GM21786 (cell line): ENCODE measurements around the gene OLIG2.

Experiments used
- ATAC-seq: cut with Tn5 transposase; IDR thresholded peaks from one replicate; pipeline ENCODE4 v1.9.1; 2021; ENCODE audit not compliant: unreplicated experiment

The OLIG2 gene

DNA sequence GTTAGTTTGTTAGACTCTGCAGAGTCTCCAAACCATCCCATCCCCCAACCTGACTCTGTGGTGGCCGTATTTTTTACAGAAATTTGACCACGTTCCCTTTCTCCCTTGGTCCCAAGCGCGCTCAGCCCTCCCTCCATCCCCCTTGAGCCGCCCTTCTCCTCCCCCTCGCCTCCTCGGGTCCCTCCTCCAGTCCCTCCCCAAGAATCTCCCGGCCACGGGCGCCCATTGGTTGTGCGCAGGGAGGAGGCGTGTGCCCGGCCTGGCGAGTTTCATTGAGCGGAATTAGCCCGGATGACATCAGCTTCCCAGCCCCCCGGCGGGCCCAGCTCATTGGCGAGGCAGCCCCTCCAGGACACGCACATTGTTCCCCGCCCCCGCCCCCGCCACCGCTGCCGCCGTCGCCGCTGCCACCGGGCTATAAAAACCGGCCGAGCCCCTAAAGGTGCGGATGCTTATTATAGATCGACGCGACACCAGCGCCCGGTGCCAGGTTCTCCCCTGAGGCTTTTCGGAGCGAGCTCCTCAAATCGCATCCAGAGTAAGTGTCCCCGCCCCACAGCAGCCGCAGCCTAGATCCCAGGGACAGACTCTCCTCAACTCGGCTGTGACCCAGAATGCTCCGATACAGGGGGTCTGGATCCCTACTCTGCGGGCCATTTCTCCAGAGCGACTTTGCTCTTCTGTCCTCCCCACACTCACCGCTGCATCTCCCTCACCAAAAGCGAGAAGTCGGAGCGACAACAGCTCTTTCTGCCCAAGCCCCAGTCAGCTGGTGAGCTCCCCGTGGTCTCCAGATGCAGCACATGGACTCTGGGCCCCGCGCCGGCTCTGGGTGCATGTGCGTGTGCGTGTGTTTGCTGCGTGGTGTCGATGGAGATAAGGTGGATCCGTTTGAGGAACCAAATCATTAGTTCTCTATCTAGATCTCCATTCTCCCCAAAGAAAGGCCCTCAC is at the start of gene OLIG2:
Gene OLIG2 (plus strand): TSS at position 447 of the 954 bp plus-strand sequence. CDS start 928 bp downstream, outside the sequence.
- ATAC-seq, result no peak

DNA sequence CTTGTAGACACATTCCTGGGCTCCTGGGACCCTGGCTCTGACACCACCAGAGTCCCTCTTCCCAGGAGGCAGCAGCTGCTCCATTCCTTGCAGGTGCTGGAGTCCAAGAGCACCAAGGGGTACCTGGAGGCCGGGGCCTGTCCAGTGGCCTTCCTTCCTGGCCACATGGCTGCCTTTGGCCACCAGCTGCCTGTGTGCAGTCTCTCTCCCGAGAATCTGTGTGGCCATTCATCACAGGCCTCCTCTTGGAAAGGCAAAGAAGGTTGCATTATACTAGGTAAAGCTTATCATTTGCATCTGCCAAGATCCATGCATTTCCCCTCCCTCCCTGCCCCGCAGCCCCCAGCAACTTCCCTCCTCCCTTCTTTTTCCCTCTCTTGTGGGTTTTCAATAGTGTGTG is 48.9 kb upstream of the OLIG2 start:
- ATAC-seq, result no peak

DNA sequence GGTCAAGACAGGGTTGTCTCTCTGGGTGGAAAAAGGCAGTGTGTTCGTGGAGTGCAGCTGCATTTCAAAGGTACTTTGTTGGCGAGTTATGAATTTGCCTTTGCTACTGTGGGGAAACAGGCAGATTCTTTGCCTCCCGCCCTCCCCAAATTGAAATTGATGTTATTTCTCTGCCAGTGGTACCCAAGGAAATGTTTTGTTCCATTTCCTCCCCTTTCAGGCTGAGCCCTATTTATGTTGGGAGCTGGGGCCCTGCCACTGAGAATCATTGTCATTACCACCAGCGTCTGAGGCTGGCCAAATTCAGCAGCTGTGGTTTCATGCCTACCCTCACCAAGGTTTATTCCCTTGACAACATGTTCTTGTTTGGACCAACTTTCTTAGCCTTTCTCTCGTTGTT is 48.5 kb upstream of the OLIG2 start:
- ATAC-seq, result no peak

GRCh38 chr21:32978331-32979270 is 47.1 kb upstream of the OLIG2 start:
- ATAC-seq, result no peak

- ATAC-seq, result no peak
These were observed 46.0 kb upstream of the OLIG2 start for GRCh38 chr21:32979598-32980268.

- no peak for ATAC-seq
These were observed 44.6 kb upstream of the OLIG2 start for GRCh38 chr21:32981096-32981495.

GRCh38 chr21:32990666-32991065 is 35.1 kb upstream of the OLIG2 start:
- no peak for ATAC-seq

DNA sequence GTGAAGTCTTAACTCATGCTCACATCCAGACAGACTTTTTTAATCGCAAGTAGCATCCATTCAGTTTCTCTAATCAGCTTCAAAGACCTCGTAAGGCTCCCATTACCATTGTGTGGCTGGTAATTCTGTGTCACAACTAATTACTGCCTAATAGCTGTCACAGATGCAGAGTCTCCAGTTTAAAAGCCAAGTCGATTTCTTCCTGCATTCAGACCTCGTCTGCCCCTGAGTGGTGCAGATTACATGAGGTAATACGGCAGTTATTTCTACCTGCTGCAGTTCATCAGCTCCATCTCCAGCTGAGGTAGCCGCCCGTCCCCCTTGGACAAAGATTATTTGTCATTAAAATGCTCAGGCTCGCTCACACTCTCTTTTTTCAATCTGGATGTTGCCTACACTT is 34.4 kb upstream of the OLIG2 start:
- ATAC-seq, result no peak

DNA sequence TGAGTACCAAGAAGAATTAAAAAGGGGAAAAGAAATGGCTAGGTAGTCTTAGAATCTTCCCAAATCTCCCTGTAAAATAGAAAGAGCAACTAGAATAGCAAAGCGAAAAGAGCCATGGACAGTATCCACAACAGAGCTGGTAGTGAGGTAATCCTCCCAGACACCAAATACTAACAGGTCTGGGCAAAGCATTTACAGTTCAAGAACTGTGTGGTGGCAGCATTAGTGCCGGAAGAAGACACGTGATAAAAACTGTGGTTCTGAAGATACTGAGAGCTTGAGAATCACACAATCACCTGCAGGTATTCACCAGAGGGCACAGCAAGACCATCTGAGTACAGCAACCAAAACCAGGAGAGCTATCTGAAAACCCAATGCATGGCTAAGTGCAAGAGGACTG is 31.8 kb upstream of the OLIG2 start:
- no peak for ATAC-seq

GRCh38 chr21:32994305-32994704 is 31.4 kb upstream of the OLIG2 start:
- ATAC-seq, result no peak

- no peak for ATAC-seq
These were observed 18.0 kb upstream of the OLIG2 start for GRCh38 chr21:33007747-33008146.

GRCh38 chr21:33008333-33009051 is 17.2 kb upstream of the OLIG2 start:
- ATAC-seq, result no peak

DNA sequence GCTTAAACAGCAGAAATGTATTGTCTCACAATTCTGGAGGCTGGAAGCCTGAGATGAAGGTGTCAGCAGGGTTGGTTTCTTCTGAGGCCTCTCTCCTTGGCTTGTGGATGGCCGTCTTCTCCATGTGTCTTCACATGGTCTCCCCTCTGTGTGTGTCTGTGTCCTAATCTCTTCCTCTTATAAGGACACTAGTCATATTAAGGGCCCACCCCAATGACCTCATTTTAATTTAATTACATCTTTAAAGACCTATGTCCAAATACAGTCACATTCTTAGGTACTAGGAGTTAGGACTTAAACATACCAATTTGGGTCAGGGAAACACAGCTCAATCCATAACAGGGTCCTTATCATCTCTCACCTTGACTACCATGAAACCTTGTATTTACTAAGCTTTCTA is 14.8 kb upstream of the OLIG2 start:
- ATAC-seq, result no peak

GRCh38 chr21:33011462-33011861 is 14.3 kb upstream of the OLIG2 start:
- ATAC-seq, result no peak

DNA sequence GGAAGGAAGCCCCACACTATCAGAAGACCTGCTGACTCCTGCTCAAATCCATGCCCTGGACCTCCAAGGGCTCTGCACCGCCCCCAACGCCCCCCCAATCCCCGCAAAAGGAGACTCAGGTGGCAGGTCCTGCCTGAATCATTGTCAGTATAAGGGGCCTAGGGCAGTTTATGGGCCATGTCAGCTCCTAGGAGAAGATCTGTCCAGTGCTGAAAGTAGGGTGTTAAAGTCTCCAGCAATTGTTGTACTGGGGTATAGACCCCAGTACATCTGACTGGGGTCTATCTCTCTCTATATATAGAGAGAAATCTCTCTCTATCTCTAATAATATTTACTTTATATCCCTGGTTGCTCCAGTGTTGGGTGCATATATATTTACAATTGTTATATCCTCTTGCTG is 12.1 kb upstream of the OLIG2 start:
- ATAC-seq, result no peak

- ATAC-seq, result no peak
These were observed 11.4 kb upstream of the OLIG2 start for GRCh38 chr21:33014331-33014730.

DNA sequence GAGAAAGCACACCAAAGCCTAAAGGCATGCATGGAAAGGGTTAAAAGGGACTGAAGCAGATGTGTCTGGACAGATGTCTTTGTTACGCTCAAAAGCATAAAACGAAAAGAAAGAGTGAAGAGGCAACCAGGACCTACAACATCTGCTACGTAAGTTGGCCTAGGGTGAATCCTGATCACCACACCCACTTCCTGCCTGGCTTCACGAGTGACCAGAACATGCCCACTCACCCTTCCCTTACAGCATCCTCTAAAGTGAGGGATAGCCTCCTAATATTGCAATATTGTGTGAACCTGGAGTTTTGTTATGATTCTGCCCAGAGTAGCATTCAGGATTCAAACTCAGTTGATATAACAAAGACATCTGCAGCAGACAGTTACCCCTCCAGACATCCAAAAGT is 10.6 kb upstream of the OLIG2 start:
- no peak for ATAC-seq

- ATAC-seq, result no peak
These were observed 10.0 kb upstream of the OLIG2 start for GRCh38 chr21:33015756-33016155.

DNA sequence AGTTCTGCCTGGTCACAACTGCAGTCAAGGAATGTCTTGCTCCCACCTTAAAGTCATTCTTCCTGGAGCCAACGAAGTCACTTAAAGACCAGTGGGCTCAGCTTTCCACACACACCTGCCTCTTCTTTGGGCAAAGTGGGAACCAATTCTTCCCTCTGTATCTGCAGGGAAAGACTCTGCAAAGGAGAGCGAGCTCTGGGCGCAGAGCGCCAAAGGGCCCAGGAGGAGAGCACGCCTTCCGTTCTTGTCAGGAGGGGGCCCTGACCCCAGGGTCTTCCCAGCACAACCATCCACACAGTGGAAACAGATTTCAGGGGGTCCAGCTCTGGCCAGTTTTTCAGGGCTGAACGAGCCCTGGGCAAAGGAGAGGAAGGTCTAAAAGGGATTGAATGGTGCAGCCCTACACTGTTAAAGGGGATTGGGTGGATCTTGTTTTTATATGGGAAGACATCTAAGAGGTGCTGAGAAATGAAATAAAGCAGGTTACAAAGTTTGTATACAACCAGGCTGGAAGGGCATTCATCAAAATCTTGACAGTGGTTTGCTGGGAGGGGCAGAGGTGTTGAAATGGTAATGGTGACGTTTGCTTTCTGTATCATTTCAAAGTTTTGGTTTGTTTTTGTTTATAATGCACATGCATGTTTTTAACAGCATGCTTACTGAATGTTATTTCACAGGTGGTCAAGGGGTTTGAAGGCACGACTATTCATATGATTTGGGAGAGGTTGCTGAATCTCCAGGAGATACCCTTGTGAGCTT is 6.8 kb upstream of the OLIG2 start:
- ATAC-seq, result no peak

DNA sequence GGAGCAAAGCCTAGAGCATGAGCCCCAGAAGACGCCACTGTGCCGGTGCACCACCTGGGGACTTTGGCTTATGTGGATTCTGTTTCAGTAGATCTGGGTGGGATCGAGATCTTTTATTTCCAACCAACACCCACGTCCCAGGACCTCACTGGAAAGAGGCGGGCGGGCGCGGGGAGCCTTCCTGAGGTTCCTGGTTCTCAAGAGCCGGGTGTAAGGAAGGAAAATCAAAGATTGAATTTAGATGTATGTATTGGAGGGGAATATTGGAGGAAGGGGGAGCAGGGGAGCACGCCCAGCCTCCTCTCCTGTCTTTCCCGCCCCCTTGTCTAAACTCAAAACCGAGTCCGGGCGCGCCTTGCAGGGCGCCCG is 6.2 kb upstream of the OLIG2 start:
- no peak for ATAC-seq
